ENCODE measurements around the gene SMIM26.

Gene SMIM26

GRCh38 chr20:18585134-18585533 is 17.9 kb downstream of the SMIM26 start:
- no peak for DNase-seq

GRCh38 chr20:18587665-18588573 is 20.7 kb downstream of the SMIM26 start, which contains the start of gene DTD1:
Gene DTD1, plus strand, starts transcription at chr20:18588054. Its CDS starts 19 bp downstream, at chr20:18588073.
- DNase-seq, result peak; percentile 97

- DNase-seq, result peak; percentile 30
These were observed 21.3 kb downstream of the SMIM26 start for GRCh38 chr20:18588574-18588933.

- no peak for DNase-seq
These were observed 22.9 kb downstream of the SMIM26 start for GRCh38 chr20:18589941-18590674.

GRCh38 chr20:18596270-18596669 is 29.0 kb downstream of the SMIM26 start:
- DNase-seq, result no peak

- DNase-seq, result no peak
These were observed 42.5 kb downstream of the SMIM26 start for GRCh38 chr20:18609741-18610140.

- DNase-seq, result no peak
These were observed 44.3 kb downstream of the SMIM26 start for GRCh38 chr20:18611492-18611891.

- DNase-seq, result no peak
These were observed 46.3 kb downstream of the SMIM26 start for GRCh38 chr20:18613553-18613952.

- DNase-seq, result no peak
These were observed 47.0 kb downstream of the SMIM26 start for GRCh38 chr20:18614244-18614643.

- no peak for DNase-seq
These were observed 47.9 kb downstream of the SMIM26 start for GRCh38 chr20:18615020-18615650.
